Fibroblast of lung (primary cell): ENCODE results near the gene ZNHIT1. TPM values are rescaled to one million over a fixed set of nuclear protein-coding genes. Genes with fewer than 3 reads are reported as not detected.

Source experiments
- DNase-seq, 2 donors: peaks; one replicate each; pipeline versions ENCODE4 v3.0.0 to v3.0.0-alpha.2; 2010; ENCODE audit warnings: low read depth in 2 of 2
- H2AFZ ChIP-seq: 2 replicates; pipeline ENCODE4 v1.5.1; 2012; ENCODE audit warnings: low read length, control low read depth, inconsistent platforms
- H3K27ac ChIP-seq: 2 replicates; pipeline ENCODE4 v1.5.1; 2011; ENCODE audit warnings: low read length, control low read depth; ENCODE audit not compliant: insufficient read depth
- H3K27me3 ChIP-seq: 2 replicates; pipeline ENCODE4 v1.5.1; 2011; ENCODE audit warnings: mild to moderate bottlenecking, low read length; ENCODE audit not compliant: control insufficient read depth, insufficient read depth
- H3K36me3 ChIP-seq: 2 replicates; pipeline ENCODE4 v1.5.1; 2011; ENCODE audit warnings: low read length; ENCODE audit not compliant: control insufficient read depth, insufficient read depth
- H3K4me1 ChIP-seq: 2 replicates; pipeline ENCODE4 v1.5.1; 2011; ENCODE audit warnings: low read length; ENCODE audit not compliant: control insufficient read depth, insufficient read depth; ENCODE audit errors: extremely low read depth
- H3K4me2 ChIP-seq: 2 replicates; pipeline ENCODE4 v1.5.1; 2011; ENCODE audit warnings: low read length, control low read depth; ENCODE audit not compliant: insufficient read depth; ENCODE audit errors: extremely low read depth
- H3K4me3 ChIP-seq, 4 experiments: fragments of 200-600 bp in 1 of 4; sonication (generic) in 1 of 4; replicated peaks in 1 of 4; 2 replicates each; pipeline ENCODE4 v1.5.1; 2011 to 2016; ENCODE audit warnings: low read length in 4 of 4, low read depth in 3 of 4, mild to moderate bottlenecking in 3 of 4, control low read depth in 2 of 4, inconsistent platforms in 1 of 4, mixed read lengths in 1 of 4; ENCODE audit not compliant: insufficient read depth in 1 of 4; ENCODE audit errors: control extremely low read depth in 1 of 4
- H3K79me2 ChIP-seq: 2 replicates; pipeline ENCODE4 v1.5.1; 2012; ENCODE audit warnings: mild to moderate bottlenecking, low read length, inconsistent platforms; ENCODE audit not compliant: control insufficient read depth, insufficient read depth
- H3K9ac ChIP-seq: 2 replicates; pipeline ENCODE4 v1.5.1; 2011; ENCODE audit warnings: mild to moderate bottlenecking, low read length, control low read depth; ENCODE audit not compliant: insufficient read depth
- H3K9me3 ChIP-seq: 2 replicates; pipeline ENCODE4 v1.5.1; 2012; ENCODE audit warnings: low read depth, low read length; ENCODE audit not compliant: control insufficient read depth, insufficient read depth
- H4K20me1 ChIP-seq: 2 replicates; pipeline ENCODE4 v1.5.1; 2011; ENCODE audit warnings: low read length; ENCODE audit not compliant: control insufficient read depth, insufficient read depth; ENCODE audit errors: extremely low read depth
- EZH2 ChIP-seq: IDR thresholded peaks from 2 replicates; pipeline ENCODE4 v1.5.1; 2012; ENCODE audit warnings: low read length, control low read depth, mild to moderate bottlenecking; ENCODE audit errors: missing control alignments
- polyA plus RNA-seq, 2 donors: library from polyadenylated mRNA; depleted of rRNA in 1 of 2; stranded (reverse) in 1 of 2; unstranded in 1 of 2; fragments of >200 nt; gene quantifications; 2 replicates each; pipeline ENCODE4 v1.2.1, GENCODE V29; 2011 to 2012; ENCODE audit warnings: missing spikeins in 1 of 2
- total RNA-seq: library from RNA; depleted of rRNA; stranded (reverse); fragments of >200 nt; gene quantifications from 2 replicates; pipeline ENCODE4 v1.2.1, GENCODE V29; 2014
- TF ChIP-seq, protein P1 (sequence below), 2 donors: IDR thresholded peaks in 1 of 2; conservative IDR thresholded peaks in 1 of 2; 1 replicate in 1 of 2; 2 replicates in 1 of 2; pipeline ENCODE4 v1.5.1; 2011 to 2012; ENCODE audit warnings: low read length in 2 of 2, control low read depth in 1 of 2, inconsistent platforms in 1 of 2, low read depth in 1 of 2, mild to moderate bottlenecking in 1 of 2

ZNHIT1 gene
- total and polyA plus RNA-seq, 2 donors (not counting 1 experiment from before 2014, with no cell fraction given), result 36.6 to 62.1 TPM

DNA sequence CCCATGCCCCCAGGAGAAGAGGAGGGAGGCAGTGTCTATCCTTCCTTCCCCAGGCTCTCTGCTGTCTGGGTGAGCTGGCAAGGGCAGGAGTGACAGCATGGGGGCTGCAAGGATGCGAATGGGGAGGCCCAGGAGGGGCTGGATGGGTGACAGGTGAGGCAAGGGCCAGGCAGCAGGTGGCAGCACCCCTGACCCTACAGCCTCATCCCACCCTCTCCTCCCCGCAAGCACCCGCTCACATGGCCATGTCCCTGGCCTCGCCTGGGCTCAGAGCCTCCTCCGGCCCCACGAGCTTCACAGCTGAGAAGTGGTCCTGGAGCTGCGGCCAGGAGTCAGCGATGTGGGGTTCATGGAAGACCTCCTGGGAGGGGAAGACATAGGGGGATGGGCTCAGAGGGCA is 6.0 kb upstream of the ZNHIT1 start:
- Histone ChIP-seq H3K4me1 (peaks cover 10% of the 10 kb centered on the region), H3K27me3 (no peaks in the 10 kb centered on the region), H3K4me3 (no peak overlapping the region), H3K4me2 (no peak overlapping the region), H3K27ac (no peak overlapping the region), H4K20me1 (no peaks in the 10 kb centered on the region), H3K9me3 (no peaks in the 10 kb centered on the region), H3K36me3 (peaks cover 29% of the 10 kb centered on the region), H2AFZ (no peak overlapping the region), H3K9ac (no peak overlapping the region), H3K79me2 (peaks cover 16% of the 10 kb centered on the region)
- no peak for TF ChIP-seq EZH2
- TF ChIP-seq, protein P1, sequence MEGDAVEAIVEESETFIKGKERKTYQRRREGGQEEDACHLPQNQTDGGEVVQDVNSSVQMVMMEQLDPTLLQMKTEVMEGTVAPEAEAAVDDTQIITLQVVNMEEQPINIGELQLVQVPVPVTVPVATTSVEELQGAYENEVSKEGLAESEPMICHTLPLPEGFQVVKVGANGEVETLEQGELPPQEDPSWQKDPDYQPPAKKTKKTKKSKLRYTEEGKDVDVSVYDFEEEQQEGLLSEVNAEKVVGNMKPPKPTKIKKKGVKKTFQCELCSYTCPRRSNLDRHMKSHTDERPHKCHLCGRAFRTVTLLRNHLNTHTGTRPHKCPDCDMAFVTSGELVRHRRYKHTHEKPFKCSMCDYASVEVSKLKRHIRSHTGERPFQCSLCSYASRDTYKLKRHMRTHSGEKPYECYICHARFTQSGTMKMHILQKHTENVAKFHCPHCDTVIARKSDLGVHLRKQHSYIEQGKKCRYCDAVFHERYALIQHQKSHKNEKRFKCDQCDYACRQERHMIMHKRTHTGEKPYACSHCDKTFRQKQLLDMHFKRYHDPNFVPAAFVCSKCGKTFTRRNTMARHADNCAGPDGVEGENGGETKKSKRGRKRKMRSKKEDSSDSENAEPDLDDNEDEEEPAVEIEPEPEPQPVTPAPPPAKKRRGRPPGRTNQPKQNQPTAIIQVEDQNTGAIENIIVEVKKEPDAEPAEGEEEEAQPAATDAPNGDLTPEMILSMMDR (conservative IDR thresholded peaks at IDR 0.05 in 1 of 2, IDR thresholded peaks at IDR 0.05 in 1 of 2; ENCODE audit: low read depth in 1 of 2, low read length in 2 of 2), result no peak
- DNase-seq, result no peak

GRCh38 chr7:101216001-101216859 is 1.7 kb upstream of the ZNHIT1 start:
- peak overlapping the region; percentile 88 to 98 (median 94) for H3K4me3 ChIP-seq
- peak overlapping the region; percentile 61 for H2AFZ ChIP-seq
- no peaks in the 10 kb centered on the region for H3K9me3 ChIP-seq
- peak overlapping the region; percentile 98 for H3K27ac ChIP-seq
- H3K79me2 ChIP-seq, result peaks cover 29% of the 10 kb centered on the region
- H3K4me2 ChIP-seq, result peak overlapping the region; percentile 97
- peaks cover 10% of the 10 kb centered on the region for H3K4me1 ChIP-seq
- H3K9ac ChIP-seq, result peak overlapping the region; percentile 82
- H4K20me1 ChIP-seq, result no peaks in the 10 kb centered on the region
- DNase-seq, result no peak
- H3K27me3 ChIP-seq, result no peaks in the 10 kb centered on the region
- TF ChIP-seq EZH2, result no peak
- TF ChIP-seq, protein P1 (conservative IDR thresholded peaks at IDR 0.05 in 1 of 2, IDR thresholded peaks at IDR 0.05 in 1 of 2; ENCODE audit: low read depth in 1 of 2, low read length in 2 of 2), result no peak
- peaks cover 18% of the 10 kb centered on the region for H3K36me3 ChIP-seq

DNA sequence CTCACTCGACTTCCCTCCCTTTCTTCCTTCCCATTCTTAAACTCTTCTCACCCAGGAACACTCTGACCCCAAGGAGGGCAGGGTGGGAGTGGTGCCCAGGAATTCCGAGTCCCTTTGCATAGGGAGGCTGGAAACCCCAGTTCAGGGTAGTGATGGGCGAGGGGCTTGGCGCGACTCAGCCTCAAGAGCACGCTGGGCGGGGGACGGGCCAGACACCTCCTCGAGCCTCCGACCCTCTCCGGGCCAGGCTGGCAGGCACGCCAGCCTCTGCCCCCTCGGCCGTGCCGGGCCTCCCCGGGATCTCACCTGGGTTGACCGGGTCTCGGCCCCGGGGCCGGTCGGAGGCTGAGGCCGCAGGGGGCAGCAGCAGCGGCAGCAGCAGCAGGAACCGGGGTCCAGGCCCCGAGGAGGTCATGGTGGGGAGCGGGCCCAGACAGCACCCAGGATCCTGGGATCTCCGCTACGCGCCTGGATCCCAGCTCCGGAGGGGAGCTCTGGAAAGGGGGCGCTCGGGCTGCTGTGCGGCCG is 1.0 kb upstream of the ZNHIT1 start:
- Histone ChIP-seq H3K4me3 (peak overlapping the region; percentile 88 to 98 (median 94)), H3K79me2 (peaks cover 33% of the 10 kb centered on the region), H3K27ac (peak overlapping the region; percentile 98), H2AFZ (peak overlapping the region; percentile 61), H3K27me3 (no peaks in the 10 kb centered on the region), H3K36me3 (peaks cover 16% of the 10 kb centered on the region), H4K20me1 (no peaks in the 10 kb centered on the region), H3K4me1 (peaks cover 10% of the 10 kb centered on the region), H3K9me3 (no peaks in the 10 kb centered on the region), H3K9ac (peak overlapping the region; percentile 82), H3K4me2 (peak overlapping the region; percentile 97)
- peak in 1 of 2 donors; percentile 34 for DNase-seq
- TF ChIP-seq, protein P1 (conservative IDR thresholded peaks at IDR 0.05 in 1 of 2, IDR thresholded peaks at IDR 0.05 in 1 of 2; ENCODE audit: low read depth in 1 of 2, low read length in 2 of 2), result peak in 1 of 2 donors; percentile 7
- no peak for TF ChIP-seq EZH2
